HG02642 (cell line): ENCODE data around the gene POLR1E.

Experiments
- ATAC-seq: cut with Tn5 transposase; IDR thresholded peaks from one replicate; pipeline ENCODE4 v1.9.1; 2021; ENCODE audit warnings: mild to moderate bottlenecking; ENCODE audit not compliant: unreplicated experiment, poor library complexity

Gene POLR1E

DNA sequence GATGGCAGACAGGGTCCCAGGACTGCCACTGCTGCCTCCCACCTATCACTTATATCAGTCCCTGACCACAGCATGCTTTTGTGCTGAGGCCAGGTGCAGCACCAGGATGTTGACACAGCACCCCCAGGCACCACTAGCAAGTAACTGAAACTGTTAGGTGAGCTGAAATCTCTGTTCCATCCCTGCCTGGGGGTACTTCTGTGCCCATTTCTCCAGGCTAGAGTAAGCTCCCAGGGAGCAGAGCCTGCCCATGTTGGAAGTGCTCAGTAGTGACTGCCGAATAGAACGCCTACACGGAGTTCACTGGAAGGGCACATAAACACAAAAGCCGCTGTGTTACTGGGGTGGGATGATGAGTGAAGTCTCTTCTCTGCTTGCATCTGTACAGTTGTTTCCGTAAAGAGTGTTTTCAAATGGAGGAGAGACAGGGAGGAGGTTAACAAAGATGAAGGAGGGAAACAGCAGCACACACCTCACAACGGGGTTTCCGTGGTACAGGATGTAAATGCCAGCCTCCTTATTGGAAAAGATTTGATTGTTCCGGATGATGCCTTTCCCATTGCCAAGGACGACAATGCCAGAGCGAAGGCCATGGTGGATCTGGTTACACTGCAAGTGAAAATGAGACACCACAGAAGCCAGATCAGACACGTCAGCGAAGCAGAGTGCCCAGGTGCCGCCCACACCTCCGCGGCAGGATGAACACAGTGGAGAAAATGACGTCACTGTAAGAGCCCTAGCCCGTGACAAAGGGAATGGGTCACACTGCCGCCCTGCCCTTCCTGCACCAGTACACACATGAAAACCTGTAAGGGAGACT, 43.1 kb downstream of the POLR1E start:
- peak; percentile 60 for ATAC-seq

DNA sequence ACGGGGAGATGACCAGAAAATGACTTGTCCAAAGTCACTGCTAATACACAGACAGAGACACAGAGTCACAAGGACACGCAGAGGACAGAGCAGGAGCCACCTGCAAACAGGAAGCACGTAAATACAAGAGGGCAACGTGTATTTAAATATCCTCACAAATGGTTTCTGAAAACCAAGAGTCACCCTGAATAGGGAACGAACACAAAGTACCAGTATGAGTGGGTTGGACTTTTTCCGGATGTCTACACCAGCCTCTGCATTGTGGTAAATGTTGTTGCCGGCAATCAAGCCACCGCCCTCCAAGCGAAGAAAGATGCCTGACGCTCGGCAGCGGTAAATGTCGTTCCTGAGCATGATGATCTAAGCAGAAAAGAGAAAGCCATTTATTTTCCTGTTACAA, 46.0 kb downstream of the POLR1E start:
- ATAC-seq: peak; percentile 49

DNA sequence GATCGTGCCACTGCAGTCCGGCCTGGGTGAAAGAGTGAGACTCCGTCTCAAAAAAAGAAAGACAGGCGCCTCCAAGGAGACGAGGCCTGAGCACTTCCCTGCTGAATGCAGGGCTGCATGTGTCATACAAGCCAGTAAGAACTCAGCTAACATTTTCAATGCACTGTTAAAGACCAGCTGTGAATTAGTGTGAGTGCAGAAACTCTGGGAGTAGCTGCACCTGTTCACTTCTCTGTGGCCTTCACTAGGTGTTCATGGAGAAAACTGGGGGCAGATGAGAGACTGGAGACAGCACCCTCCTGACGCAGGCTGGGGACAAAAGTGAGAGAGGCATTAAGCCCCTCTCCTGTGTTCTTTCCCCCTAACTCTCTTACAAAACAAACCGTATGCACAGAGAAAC, 48.7 kb downstream of the POLR1E start:
- ATAC-seq: no peak

DNA sequence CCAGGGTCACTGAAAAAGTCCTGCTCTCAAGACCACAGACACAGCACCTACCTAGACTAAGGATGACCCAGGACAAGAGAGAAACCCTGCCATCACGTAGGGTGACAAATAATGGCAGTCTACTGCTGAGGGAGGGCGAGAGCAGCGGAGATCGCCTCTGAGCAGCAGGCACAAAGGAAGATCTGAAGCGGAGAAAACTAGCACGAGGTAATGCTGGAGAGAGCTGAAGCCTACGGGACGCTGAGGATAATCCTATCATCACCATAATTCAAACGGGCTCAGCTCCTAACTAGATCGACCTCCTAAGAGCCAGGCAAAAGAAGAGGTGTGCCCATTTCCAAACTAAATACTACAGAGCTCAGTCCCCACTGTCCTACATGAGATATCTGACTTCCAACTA, 49.2 kb downstream of the POLR1E start:
- ATAC-seq: no peak

DNA sequence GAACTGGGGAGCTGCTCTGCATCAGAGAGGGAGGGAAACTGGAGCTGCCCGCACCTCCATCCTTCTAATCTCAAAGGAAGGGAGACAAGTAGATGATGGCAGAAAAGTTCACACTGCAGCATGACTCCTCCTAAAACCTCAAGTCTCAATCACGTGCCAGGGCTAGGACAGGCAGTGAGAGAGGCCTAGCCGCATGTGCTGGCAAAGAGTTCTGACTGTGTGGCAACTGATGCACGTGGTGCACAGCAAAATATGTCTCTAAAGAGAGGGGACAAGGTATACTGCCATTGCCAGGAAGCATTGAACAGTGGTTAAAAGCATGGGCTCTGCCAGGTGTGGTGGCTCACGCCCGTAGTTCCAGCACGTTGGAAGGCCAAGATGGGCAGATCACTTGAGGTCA, 52.4 kb downstream of the POLR1E start:
- ATAC-seq: no peak

DNA sequence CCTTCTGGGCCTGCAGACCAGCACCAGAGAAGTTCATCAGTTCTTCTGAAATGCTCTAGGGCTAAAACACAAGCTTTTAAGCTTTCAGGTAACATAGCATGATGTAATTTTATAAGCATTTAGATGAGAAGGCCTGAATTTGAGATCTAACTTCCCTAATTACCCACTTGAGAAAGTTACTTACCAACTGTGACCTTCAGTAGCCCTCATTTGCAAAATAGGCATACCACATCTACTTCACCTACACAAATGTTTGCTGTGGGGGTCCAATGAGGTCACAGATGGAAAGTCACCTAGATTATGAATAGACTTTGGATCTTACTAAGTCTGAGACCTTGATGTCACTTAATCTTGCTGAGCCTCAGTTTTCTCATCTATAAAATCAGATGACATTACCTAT, 53.9 kb downstream of the POLR1E start:
- ATAC-seq: no peak

DNA sequence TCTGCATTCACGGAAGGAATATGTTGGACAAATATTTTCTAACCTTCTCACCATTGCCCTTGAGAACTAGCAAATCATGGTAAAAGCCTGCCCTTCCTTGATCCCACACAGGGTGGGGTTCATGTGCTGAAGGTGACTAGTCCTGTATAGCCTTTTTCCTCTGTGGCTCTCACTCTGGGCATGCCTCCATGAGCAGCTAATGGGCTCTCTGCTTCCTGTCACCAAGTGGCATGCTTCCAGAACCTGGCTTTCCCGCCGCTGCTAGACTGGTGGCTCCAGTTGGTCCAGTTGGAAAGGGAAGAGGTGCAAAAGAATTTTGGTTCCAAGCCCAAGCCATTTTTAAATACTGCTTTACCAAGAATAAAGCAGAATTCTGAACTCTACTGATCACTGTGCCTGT, 54.9 kb downstream of the POLR1E start:
- ATAC-seq: no peak

DNA sequence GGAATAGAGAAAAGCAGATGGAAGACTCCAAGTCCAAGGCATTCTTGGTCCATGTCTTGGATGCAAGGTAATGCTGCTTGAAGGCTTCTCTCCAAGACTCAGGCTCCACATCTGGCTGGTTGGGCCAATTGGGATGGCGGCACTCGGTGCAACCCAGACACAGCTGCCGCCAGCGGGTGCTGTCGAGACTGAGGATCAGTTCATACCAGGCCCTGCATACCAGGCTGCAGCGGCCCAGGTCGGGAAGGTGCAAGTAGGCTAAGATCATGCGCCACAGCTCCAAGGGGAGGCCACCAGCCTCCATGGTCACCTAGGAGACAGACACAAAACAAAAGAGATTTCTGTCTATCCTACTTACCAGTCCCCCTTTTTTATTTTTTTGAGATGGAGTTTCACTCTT, 55.7 kb downstream of the POLR1E start:
- ATAC-seq: no peak

DNA sequence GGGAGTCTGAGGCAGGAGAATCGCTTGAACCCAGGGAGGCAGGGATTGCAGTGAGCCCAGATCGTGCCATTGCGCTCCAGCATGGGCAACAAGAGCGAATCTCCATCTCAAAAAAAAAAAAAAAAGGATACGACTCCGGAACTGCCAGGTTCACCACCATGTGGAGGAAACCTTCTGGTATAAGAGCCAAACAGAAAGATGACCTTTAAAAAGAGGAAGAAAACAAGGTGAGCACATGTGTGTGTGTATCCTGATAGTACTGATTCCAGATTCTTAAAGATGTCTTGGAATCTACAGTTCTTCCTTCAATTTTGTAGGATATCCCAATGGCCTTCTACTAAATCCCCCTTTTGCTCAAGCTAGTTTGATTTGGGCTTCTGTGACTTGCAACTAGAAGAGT, 56.7 kb downstream of the POLR1E start:
- ATAC-seq: no peak

DNA sequence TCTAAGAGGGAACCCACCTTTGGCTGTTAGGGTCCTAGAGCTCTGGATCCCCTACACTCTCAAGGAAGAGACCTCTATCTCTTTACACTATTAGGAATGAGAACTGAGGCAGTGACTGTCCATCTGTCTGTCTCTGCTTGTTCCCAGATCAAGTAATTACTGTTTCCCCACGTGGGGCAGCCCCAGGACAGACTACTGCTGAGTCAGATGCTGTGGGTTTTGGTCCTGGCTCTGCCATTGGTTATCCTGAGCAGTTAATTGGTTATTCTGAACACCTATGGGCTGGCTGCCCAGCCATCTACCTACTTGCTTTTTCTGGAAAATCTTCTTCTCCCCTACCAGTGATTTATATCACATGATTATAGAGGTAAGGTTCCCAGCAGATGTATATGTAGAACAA, 57.1 kb downstream of the POLR1E start:
- ATAC-seq: no peak

DNA sequence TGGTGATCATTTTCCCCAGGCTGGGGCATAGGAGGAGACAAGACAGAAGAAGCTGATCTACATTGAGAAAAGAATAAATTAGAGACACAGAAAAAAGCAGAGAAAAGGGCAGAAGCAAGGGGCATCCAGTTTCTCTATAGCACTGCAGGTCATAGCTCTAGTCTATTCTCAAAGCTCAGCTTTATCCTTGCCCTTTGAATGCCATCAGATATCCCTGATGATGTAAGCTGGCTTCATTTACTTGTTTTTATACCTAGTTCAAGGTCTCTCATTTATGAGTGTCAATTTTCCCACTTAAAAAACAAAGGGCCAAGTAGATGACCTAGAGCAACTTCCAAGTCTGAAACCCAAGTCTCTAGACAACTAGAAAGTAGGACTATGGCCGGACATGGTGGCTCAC, 57.7 kb downstream of the POLR1E start:
- no peak for ATAC-seq

DNA sequence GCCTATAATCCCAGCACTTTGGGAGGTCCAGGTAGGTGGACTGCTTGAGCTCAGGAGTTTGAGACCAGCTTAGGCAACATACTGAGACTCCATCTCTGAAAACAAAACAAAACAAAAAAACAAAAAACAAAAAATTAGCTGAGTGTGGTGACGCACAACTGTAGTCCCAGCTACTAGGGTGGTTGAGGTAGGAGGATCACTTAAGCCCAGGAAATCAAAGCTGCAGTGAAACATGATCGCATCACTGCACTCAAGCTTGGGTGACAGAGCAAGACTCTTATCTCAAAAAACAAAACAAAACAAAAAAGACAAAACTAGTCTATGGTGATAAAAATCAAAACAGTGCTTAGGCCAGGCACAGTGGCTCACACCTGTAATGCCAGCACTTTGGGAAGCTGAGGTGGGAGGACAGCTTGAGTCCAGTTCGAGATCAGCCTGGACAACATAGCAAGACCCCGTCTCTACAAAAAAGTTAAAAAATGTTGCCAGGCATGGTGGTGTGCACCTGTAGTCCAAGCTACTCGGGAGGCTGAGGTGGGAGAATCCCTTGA, 61.7 kb downstream of the POLR1E start:
- ATAC-seq: no peak

DNA sequence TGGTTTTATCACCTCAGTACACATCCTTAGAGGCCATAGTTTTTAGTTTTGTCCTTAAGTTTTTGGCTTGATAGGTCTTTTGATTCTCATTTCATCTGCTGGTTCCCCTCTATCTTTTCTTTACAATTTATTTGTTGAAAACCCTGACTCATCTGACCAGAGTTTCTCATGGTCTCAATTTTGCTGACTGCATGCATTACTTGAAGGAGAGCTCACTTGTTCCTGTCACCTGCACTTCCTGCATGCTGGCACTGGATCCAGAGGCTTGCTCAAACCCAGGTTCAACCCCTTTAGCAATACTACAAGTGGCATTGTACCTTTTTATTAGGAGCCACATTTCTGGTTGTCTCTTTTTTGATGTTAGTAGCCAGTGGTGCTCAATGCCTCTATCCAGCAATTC, 63.8 kb downstream of the POLR1E start:
- ATAC-seq: no peak

DNA sequence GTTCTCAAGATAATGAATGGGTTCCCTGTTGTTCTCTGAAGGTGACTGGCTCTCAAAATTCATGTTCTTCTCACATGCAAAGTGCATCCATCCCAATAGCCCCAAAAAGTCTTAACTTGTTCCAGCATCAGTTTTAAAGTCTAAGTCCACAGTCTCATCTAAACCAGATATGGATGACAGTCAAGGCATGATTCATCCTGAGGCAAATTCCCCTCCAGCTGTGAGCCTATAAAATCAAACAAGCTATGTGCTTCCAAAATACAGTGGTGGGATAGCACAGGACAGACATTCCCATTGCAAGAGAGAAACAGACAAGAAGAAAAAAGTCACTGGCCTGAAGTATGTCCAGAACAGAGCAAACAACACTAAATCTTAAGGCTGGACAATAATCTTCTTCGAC, 65.0 kb downstream of the POLR1E start:
- ATAC-seq: no peak

DNA sequence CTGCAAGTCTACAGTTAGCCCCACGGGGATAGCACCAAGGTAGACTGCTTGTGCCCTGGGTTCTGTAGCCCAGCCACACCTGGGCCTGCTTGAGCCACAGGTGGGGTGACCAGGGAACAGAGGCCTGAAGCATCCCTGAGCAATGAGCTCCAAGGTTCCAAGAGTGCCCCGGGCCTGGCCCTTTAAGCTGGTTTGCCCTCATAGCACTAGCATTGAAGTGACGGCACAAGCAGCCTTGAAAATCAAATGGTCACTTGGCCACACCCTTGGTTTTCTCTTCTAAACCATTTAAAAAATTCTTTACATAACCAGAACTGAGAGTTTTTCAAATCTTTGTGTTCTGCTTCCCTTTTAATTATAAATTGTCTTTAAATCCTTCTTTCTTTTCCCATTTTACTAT, 65.7 kb downstream of the POLR1E start:
- no peak for ATAC-seq

DNA sequence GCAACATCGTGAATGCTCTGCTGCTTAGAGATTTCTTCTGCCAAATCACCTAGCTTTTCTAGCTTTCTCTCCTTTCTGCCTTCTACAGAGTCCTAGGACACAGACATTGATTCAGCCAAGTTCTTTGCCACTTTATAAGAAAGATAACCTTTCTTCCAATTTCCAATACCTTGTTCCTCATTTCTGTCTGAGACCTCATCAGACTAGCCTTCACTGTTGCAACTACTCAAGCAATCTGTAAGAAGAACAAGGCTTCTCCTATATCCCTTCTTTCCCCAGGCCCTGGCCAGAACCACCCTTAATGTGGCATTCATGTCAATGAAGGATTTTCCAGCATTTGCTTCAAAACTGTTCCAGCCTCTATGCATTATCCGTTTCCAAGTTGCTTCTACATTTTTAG, 66.1 kb downstream of the POLR1E start:
- no peak for ATAC-seq
